Stimulated activated CD8-positive, alpha-beta memory T cell treated with anti-CD3 and anti-CD28 coated beads, Interleukin-4, amount 100 ng/mL, for 4 hours (primary cell): ENCODE results near the gene RRAS2.
"Not testable (repeated sequence)": the region's sequence is repeated elsewhere in the genome, so short reads cannot be mapped to it uniquely, and the experiment has no call there.

Source experiments
- DNase-seq, 2 donors: peaks; one replicate each; pipeline ENCODE4 v3.0.0-alpha.2; 2020; ENCODE audit warnings: low read depth in 2 of 2, low spot score in 1 of 2

Gene RRAS2

DNA sequence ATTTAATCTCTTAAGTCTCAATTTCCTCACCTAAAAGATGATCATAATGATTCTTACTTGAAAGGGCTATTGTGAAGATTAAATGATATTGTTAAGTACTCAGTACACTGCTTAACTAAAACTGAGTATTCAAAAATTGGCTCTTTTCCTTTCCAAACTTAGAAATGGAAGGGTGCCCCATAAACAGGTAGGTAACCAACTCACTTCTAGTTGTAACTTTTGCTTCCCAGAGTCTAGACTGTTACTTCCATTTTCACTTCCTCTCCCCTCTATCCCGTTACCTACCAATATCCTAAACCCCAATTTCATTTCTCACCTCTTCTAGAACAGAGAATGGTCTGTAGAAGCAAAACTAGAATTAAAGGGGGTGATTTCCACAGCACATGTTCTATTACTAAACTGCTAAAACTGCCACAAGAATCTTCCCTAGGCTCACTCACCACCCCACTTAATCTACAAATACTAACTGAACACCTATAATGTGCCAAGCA lies 50.0 kb downstream of the RRAS2 start:
- no peak for DNase-seq

DNA sequence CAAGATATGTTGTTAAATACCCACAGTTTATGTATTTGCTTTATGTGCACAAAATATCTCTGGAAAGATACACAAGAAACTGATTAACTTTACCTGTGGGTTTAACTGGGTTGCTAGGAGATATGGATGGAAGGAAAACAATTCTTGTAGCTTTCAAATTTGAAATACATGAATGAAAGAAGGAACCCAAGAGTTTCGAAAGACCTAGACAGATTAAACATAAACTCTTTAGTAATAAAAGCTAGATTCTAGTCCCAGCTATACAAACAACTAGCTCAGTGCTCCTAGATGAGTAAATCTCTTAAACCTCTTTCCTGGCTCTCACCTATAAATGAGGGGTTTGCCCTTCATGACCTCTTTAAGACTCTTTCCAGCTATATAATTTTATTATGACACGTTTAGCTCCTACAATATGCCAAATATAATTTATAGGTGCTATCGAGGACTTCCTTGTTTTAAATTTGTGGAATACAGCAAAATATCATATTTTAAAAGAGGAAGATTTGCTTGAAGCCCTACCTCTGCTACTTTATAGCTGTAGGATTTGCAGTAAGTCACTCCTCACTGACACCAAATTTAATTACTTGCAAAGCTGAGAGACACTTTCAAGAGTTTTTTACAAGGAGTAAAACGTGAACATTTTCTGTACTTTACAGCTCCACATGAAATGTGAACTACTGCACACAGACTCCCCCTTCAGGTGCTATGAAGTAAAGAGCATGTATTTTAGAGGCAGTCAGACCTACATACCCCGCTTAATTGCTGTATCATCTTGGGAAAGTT lies 50.7 kb downstream of the RRAS2 start:
- no peak for DNase-seq

DNA sequence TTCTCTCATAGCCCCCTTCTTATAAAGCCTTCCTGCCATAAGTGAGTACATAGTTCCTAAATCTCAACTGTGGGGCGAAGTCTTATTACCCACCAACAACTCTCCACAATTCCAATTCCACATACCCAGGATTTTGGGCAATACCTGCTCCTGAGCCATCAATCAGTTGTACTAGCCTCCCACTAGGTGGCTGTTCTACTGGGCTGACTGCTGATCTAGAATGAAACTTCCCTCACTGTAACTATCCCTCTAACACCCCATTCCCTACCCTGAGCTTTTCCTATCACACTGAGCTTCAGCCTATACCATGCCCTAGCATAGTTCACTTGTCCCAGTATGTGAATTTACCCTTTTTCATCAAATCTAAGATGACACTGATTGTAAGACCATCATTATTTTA lies 52.5 kb downstream of the RRAS2 start:
- no peak for DNase-seq

DNA sequence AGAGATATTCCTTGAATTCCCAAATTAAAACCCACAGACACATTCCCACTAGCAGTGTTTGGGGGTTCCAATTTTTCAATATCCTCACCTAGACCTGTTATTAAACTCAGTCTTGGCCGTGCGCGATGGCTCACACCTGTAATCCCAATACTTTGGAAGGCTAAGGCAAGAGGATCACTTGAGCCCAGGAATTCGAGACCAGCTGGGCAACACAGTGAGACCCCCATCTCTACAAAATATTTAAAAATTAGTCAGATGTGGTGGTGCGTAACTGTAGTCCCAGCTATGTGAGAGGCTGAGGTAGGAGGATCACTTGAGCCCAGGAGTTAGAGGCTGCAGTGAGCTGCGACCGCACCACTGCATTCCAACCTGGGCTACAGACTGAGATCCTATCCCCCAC lies 53.3 kb downstream of the RRAS2 start:
- DNase-seq = no peak

DNA sequence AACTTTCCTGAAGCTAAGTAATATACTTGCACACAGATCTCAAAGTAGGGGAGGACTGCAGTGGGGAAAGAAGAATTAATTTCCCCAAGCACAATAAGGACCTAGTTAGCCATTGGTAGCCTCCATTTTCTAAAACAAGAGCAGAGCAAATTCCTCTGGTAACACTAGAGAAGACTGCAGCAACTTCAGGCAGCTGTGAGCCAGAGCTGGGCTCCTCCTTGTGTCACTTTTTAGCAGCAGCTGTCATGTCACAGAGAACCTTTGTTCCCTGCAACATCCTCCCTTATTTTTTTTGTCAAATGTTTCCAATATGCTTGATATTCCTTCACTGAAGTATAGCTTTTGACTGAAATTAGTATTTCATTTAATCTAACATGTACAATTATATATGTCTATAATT lies 54.4 kb downstream of the RRAS2 start:
- no peak for DNase-seq

DNA sequence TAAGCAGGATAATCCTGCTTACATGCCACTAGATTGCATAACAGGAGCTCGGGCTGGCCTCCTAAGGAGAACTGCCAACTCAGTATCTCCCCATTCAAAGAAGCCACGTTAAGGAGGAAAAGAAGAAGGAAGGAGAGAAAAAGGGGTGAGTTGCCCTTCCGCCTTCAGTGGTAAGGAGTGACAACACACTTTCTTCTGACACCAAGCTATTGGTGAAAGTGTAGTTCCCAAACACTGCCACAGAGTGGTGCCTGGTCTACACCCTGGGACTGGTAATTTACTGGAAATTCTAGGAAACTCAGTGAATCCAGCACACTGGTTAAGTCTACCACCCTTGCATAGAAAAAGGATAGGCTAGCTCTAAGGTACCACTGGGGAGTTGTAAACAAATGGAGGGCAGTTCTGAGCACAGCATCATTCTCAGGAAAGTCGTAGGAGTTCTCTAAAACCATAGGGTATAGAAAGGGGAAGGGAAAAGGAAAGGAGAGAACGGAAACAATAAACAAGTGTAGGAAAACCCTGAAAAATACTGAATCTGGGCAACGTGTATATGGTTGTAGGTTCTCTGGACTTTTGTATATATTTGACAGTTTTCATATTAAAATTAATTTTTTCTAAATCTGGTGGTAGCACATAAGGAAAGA lies 58.2 kb downstream of the RRAS2 start:
- DNase-seq = peak in 1 of 2 donors; percentile 18

DNA sequence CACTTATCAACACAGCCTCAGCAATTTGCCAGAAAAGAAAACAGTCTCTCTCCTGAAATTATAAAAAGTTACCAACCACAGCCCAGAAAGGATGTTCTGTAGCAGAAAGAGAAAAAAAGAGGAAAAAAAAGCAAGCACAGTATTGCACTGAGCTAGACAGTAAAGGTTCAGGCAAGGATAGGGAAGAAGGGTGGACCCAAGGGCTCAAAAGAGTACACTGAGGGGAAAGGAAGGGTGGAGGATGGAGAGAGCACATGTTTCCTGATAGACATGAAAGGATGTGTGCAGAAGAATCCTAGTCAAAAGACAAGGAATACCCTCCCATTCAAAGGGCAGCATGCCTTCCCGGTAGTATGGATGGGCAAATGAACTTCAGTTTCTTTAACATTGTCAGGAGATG lies 59.1 kb downstream of the RRAS2 start:
- DNase-seq = no peak

DNA sequence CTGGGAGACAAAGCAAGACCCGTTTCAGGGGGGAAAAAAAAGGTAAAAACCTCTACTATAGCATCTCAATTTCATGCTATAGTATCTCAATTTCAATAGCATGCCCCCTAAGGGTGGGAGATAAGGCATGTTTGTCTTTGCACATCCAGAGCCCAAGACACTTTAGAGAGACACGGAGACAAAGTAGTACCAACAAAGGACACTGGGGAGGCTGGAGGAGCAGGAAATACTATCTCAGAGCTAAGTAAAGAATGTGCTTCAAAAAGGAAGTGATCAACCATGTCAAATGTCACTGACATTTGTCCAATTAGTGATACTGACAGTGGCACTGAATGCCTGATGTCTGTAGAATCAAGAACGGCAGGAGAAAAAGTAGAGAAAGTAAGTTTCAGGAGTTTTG lies 68.6 kb downstream of the RRAS2 start:
- no peak for DNase-seq

DNA sequence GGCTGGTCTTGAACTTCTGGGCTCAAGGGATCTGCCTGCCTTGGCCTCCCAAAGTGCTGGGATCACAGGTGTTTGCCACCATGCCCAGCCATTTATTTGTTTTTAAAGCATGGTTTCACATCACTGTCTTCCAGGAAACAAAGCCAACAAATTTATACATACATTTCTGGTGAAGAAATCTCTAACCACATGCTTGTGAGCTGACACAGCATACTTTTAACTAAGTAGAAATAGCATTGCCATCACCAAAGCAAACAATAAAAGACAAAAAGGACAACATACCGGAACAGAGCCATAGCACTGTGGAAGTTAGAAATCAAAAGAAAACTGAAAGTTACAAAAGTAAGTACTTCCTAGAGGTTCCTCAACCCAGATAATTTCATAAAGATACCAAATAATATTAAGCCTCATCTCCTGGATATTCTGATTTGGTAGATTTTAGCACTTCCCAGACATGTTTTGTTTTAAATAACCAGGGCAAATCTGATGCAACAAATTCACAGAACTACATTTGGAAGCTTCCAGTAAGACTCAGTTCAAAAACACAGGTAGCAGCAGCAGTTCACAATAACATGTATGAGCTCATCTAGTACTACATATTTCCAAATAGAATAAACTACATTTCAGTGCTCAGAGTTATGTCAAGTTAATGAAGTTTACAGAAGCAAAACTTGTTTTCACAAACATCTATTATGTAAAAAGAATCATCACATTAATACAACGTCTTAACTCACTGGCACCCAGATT lies 70.6 kb downstream of the RRAS2 start:
- no peak for DNase-seq

DNA sequence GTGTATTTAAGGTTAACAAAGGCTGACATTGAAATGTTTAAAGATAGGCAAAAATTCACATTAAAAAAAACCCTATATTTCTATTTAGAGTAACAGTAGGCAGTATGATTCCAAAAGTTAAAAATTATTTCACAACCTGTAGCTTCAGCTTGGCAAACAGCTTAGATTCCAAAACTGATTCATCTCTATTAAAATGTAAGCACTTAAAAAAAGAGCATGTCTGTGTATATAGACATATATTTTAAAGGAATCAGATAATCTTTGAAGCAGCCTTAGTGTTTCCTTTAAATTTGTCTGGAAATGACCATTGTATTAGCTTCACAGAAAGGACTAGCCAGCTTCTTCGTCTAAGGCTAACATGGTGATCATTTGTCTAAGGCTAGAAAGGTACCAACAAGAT lies 80.1 kb downstream of the RRAS2 start:
- DNase-seq = not testable (repeated sequence)

DNA sequence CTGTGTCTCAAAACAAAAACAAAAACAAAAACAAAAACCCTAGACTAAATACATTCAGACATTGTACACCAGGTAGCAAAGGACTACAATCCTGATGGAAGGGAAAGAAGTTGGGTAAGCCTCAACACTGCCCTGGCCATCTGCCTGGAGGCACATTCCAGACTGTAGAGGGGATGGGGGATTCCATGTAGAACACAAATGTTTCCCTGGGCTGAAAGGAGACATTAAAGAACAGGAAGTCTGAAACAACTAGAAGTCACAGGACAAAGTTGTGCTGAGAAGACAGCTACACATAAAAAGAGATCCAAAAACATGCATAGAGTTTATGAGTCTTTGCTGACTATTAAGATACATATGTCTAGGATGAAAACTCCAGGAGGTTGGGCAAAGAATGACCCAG lies 83.9 kb downstream of the RRAS2 start:
- no peak for DNase-seq

DNA sequence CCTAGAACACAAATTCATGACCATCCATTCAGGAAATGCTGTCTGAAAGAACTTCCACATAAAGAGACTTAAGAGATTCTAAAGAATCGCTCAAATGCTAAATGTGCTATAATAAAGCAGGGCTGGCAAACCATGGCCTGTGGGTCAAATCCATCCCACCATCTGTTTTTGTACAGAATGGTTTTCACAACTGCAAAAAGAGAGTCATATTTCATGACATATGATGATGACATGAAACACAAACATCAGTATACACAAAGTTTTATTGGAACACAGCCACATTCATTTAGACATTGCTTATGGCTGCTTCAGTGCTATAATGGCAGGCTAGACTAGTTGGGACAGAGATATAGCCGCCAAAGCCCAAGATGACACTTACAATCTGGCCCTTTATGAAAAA lies 85.1 kb downstream of the RRAS2 start:
- DNase-seq = no peak

DNA sequence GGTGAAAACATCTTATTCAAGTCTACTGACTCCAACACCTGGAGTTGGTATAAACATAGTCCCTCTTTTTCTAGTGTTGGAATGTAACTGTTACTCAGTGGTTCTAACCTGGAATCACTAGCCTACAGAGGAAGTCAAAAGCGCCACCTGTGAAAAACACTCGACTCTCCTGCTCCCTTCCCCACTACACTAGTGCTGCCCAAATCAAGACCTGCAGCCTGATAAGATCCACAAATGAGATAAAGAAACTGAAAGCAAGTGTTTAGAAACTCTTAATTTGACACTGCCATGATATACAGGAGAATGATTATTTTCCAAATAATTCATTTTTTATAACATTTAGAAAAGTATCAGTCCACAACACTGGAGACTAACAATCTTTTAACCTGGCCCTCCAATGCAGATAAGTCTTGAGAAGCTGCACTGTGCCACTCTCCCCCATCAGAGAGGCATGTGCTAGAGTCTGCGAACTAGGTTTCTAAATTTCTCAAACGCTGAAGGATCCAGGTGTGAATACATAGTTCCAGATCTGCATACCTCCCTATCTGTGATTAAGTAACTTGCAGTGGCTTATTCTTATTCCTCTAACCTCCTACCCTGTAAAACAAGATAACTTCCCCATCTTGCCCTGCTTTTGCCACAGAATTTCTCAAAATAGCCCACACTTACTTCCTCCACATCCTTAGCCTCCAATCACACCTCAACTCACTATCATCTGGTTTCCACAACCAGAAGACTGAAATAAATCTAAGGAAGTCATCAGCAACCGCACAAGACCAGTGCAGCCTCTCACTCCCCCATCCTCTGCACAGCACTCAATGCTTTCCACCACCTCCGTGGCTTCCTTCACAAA lies 88.1 kb downstream of the RRAS2 start:
- no peak for DNase-seq

DNA sequence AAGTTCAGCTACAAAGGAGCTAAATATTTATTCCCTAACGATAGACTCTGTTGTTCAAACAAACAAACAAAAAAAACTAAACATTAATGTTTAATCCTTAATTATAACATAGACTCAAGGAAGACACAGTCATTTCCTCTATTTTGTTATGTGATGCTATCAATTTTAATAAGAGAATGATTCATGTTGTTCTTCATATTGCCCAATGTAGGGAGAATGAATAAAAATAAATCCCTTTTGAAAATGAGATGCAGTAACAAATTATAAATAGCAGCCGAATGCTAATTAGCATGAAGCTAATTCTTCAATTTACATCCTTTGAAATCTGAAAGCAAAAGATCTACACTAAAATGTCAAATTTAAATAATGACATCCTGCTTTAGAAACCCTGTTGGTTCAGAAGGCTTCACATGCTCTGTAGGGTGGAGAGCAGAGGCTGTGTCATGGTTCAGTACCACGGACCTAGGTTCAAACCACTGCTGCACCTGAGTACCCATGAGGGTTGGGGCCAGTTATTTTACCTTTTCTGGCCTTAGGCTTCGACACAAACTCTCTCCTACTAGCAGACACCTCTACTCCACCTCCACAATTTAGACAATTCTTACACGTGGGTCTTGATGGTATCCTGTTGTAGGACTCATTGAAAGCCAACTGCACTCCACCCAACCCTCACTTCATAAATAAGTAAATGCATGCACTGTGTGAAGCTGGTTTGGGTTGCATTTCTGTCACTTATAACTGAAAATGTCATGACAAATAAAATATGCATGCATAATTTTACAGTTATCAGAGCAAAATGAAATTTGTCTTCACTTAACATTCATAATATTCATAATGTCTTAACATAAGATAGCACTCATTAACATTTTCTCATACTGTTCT lies 89.0 kb downstream of the RRAS2 start:
- no peak for DNase-seq

DNA sequence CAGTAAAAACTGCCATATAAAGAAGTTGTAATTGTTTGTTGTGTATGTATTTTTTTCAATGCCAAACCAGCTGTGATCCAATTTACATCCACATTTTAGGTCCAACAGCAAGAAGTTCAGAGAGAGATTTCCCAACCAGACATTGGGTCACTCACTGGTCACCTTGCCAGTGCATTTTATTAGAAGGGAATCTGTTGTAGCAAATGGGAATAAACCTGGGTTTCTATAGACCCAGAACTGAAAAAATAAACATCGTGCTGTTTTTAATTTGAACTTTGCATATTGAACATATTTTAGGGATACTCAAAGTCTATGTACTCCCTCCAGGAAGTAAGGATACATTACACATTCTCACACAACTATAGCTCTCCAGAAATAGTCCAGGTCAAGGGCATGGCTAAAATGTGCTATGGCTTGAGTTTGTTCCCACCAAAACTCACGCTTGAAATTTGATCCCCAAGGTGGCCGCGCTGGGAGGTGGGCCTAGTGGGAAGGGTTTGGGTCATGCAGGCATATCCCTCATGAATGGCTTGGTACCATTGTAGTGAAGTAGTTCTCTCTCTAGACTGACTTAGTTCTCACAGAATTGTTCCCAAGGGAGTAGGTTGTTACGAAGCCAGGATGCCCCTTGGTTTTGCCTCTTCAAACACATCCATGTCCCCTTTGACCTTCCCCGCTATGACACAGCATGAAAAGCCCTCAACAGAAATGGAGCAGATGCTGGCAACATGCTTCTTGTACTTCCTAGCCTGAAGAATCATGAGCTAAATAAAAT lies 90.9 kb downstream of the RRAS2 start:
- no peak for DNase-seq

DNA sequence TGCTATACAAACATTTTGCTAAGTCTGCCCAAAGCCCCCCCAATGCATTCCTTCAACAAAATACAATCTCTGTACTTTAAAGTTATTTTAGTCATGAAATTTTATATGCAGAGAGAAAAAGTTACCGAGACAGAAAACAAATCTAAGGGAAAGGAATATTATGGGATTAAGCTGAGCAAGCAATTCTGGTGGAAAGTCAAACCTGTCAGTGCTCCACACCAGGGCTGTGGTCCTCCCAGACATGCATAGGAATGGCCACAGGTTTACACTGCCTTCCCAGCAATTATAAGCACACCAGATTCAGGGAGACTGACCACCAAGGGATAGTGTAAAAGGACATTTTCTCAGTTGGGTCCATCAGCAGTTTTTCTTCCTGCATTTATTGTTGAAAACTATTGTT lies 92.4 kb downstream of the RRAS2 start:
- DNase-seq = no peak

DNA sequence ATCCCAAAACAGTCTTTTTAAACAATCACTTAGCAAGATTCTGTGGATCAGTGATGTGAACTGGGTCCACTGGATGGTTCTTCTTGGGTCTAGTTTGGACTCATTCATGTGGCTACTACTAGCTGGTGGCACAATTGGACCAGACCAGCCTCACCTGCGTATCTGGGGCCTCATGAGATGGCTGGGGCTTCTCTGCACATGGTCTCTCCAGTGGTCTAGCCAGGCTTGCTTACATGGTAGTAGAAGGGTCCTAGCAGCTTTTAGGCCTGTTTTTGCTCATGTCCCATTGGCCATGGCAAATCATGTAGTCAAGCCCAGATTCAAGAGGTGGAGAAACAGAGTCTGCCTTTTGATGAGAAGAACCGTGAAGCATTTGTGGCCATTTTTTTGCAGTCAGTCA lies 94.0 kb downstream of the RRAS2 start:
- DNase-seq = no peak

DNA sequence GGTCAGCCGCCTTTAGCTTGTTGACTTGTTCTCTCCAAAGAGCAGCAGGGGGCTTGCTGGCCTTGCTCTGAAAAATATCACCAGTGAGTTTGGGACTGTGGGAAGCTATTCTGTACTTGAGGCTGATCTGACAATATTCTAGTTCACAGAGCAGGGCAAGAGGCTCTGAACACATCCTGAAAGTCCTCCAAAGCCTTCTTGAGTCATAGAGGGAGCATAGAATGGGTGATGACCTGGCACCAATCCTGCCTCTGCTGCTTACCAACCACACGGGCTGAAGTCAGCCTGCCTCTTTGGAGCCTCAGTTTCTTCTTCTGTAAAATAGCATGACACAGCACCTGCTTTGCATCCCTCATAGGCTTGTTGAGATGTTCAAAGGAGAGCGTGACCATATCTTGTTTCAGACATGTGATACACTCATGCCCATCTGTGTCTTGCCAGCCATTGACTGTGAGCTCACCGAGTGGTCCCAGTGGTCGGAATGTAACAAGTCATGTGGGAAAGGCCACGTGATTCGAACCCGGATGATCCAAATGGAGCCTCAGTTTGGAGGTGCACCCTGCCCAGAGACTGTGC lies 96.6 kb downstream of the RRAS2 start:
- no peak for DNase-seq

DNA sequence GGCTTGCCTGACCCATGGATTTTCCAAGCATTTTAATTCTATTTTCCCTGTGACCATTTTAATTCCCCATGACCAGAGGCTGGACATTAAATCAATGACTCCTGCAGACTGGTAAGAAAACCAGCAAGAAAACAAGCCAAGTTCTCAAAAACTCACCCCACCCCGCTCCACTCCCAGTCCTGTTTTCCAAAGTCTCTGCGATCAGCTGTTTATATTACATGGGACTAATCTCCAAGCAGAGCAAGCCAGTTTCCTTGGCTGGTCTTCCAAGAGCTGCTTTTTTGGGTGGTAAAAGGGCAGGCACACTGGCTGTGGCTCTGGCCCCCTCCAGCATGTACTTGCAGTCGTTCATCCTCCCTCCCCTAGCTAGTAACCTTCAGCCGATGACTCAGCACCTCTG lies 97.9 kb downstream of the RRAS2 start:
- DNase-seq = no peak
